SK-N-SH (cell line): ENCODE results near the gene CLDN14.

Experiments
- CHD2 ChIP-seq: fragments of 150-350 bp; IDR thresholded peaks from 2 replicates; pipeline ENCODE4 v1.6.1; 2018; ENCODE audit warnings: low read length; ENCODE audit not compliant: partially characterized antibody
- ELF1 ChIP-seq: IDR thresholded peaks from 2 replicates; pipeline ENCODE4 v1.4.0; 2012
- FOXJ3 ChIP-seq: sonication (generic); formaldehyde crosslinking; IDR thresholded peaks from 2 replicates; pipeline ENCODE4 v1.5.1; 2020; ENCODE audit warnings: mild to moderate bottlenecking, missing genetic modification reagents
- POLR2AphosphoS5 ChIP-seq: IDR thresholded peaks from 2 replicates; pipeline ENCODE4 v1.6.1; 2012; ENCODE audit warnings: low read depth, low read length
- RCOR1 ChIP-seq: fragments of 150-350 bp; IDR thresholded peaks from 2 replicates; pipeline ENCODE4 v1.6.1; 2017; ENCODE audit warnings: antibody characterized with exemption, low read length
- SIN3A ChIP-seq: IDR thresholded peaks from 2 replicates; pipeline ENCODE4 v1.6.1; 2012; ENCODE audit warnings: low read depth, mild to moderate bottlenecking, low read length, moderate library complexity, borderline replicate concordance
- SMC3 ChIP-seq: IDR thresholded peaks from 2 replicates; pipeline ENCODE4 v1.6.1; 2012; ENCODE audit warnings: low read depth, low read length, improper control_type of control experiment
- TF ChIP-seq, protein P1 (sequence below): fragments of 200-600 bp; sonication (generic); IDR thresholded peaks from 2 replicates; pipeline ENCODE4 v1.6.1; 2017; ENCODE audit warnings: antibody characterized with exemption, mild to moderate bottlenecking, moderate library complexity
- TF ChIP-seq, protein P2 (sequence below): fragments of 150-350 bp; IDR thresholded peaks from 2 replicates; pipeline ENCODE4 v1.6.1; 2017; ENCODE audit warnings: antibody characterized with exemption, low read length, low read depth, borderline replicate concordance
- TF ChIP-seq, protein P3 (sequence below): IDR thresholded peaks from 2 replicates; pipeline ENCODE4; 2012

- TF ChIP-seq, protein P1, sequence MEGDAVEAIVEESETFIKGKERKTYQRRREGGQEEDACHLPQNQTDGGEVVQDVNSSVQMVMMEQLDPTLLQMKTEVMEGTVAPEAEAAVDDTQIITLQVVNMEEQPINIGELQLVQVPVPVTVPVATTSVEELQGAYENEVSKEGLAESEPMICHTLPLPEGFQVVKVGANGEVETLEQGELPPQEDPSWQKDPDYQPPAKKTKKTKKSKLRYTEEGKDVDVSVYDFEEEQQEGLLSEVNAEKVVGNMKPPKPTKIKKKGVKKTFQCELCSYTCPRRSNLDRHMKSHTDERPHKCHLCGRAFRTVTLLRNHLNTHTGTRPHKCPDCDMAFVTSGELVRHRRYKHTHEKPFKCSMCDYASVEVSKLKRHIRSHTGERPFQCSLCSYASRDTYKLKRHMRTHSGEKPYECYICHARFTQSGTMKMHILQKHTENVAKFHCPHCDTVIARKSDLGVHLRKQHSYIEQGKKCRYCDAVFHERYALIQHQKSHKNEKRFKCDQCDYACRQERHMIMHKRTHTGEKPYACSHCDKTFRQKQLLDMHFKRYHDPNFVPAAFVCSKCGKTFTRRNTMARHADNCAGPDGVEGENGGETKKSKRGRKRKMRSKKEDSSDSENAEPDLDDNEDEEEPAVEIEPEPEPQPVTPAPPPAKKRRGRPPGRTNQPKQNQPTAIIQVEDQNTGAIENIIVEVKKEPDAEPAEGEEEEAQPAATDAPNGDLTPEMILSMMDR, result no peak
- no peak for TF ChIP-seq POLR2AphosphoS5
- TF ChIP-seq SIN3A, result no peak
- no peak for TF ChIP-seq RCOR1
- no peak for TF ChIP-seq FOXJ3 (CRISPR knock-in tag)
- no peak for TF ChIP-seq CHD2
- TF ChIP-seq, protein P2, sequence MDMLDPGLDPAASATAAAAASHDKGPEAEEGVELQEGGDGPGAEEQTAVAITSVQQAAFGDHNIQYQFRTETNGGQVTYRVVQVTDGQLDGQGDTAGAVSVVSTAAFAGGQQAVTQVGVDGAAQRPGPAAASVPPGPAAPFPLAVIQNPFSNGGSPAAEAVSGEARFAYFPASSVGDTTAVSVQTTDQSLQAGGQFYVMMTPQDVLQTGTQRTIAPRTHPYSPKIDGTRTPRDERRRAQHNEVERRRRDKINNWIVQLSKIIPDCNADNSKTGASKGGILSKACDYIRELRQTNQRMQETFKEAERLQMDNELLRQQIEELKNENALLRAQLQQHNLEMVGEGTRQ, result no peak
- TF ChIP-seq ELF1, result no peak
- TF ChIP-seq SMC3, result no peak
- TF ChIP-seq, protein P3, sequence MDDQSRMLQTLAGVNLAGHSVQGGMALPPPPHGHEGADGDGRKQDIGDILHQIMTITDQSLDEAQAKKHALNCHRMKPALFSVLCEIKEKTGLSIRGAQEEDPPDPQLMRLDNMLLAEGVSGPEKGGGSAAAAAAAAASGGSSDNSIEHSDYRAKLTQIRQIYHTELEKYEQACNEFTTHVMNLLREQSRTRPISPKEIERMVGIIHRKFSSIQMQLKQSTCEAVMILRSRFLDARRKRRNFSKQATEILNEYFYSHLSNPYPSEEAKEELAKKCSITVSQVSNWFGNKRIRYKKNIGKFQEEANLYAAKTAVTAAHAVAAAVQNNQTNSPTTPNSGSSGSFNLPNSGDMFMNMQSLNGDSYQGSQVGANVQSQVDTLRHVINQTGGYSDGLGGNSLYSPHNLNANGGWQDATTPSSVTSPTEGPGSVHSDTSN, result no peak
Measured at GRCh38 chr21:36464590-36464989, 15.3 kb downstream of the CLDN14 start.
